Esophagus squamous epithelium (tissue), 4 donors: ENCODE data around the gene TMEM163.

Source experiments
- POLR2A ChIP-seq, 4 donors: fragments of 450-650 bp; IDR thresholded peaks; one replicate each; pipeline ENCODE4 v1.6.1; 2017; ENCODE audit warnings: antibody characterized with exemption in 4 of 4, mild to moderate bottlenecking in 4 of 4, moderate library complexity in 3 of 4
- TF ChIP-seq, protein P1 (sequence below), 6 experiments: fragments of 450-650 bp in 4 of 6; fragments of 200-600 bp in 2 of 6; sonication (generic) in 2 of 6; IDR thresholded peaks; one replicate each; pipeline ENCODE4 v1.5.1; 2016 to 2019; ENCODE audit warnings: antibody characterized with exemption in 6 of 6, mild to moderate bottlenecking in 4 of 6, moderate library complexity in 4 of 6

GRCh38 chr2:134555411-134555810 is 163.4 kb downstream of the TMEM163 start:
- TF ChIP-seq, protein P1, sequence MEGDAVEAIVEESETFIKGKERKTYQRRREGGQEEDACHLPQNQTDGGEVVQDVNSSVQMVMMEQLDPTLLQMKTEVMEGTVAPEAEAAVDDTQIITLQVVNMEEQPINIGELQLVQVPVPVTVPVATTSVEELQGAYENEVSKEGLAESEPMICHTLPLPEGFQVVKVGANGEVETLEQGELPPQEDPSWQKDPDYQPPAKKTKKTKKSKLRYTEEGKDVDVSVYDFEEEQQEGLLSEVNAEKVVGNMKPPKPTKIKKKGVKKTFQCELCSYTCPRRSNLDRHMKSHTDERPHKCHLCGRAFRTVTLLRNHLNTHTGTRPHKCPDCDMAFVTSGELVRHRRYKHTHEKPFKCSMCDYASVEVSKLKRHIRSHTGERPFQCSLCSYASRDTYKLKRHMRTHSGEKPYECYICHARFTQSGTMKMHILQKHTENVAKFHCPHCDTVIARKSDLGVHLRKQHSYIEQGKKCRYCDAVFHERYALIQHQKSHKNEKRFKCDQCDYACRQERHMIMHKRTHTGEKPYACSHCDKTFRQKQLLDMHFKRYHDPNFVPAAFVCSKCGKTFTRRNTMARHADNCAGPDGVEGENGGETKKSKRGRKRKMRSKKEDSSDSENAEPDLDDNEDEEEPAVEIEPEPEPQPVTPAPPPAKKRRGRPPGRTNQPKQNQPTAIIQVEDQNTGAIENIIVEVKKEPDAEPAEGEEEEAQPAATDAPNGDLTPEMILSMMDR (IDR thresholded peaks at IDR 0.05) = no peak
- TF ChIP-seq POLR2A (IDR thresholded peaks at IDR 0.05) = no peak
